Esophagus squamous epithelium (tissue), 4 donors: ENCODE measurements around the gene ANO3.

Source experiments
- CTCF ChIP-seq, 6 experiments: fragments of 450-650 bp in 4 of 6; fragments of 200-600 bp in 2 of 6; sonication (generic) in 2 of 6; IDR thresholded peaks; one replicate each; pipeline ENCODE4 v1.5.1; 2016 to 2019; ENCODE audit warnings: antibody characterized with exemption in 6 of 6, mild to moderate bottlenecking in 4 of 6, moderate library complexity in 4 of 6
- POLR2A ChIP-seq, 4 donors: fragments of 450-650 bp; IDR thresholded peaks; one replicate each; pipeline ENCODE4 v1.6.1; 2017; ENCODE audit warnings: antibody characterized with exemption in 4 of 4, mild to moderate bottlenecking in 4 of 4, moderate library complexity in 3 of 4

DNA sequence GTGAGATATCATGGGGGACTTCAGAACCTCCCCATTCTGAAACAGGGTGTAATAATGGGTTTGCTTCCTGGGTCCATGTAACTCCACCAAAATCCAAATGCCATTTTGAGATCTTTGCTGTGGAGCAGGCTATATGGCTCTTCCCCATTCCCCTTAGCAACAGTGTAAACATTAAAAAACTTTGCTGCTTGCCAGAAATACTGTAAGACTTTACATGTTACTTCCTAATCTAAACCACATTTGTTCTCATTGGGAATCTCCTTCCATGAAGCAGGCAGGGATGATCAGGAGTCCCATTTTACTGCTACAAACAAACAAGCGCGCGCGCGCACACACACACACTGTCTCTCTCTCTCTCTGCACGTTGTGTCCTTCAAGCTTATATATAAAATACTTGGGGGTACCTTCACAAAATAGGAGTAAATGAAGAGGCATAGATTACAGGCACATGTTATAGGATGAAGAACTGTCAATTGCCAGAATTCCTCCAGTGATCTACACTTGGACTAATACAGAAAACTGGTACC is 86.5 kb downstream of the ANO3 start:
- TF ChIP-seq CTCF (IDR thresholded peaks at IDR 0.05) (no peak), POLR2A (IDR thresholded peaks at IDR 0.05) (no peak)
